Measurements from ENCODE around the gene PLPP7.
"Not testable (repeated sequence)": the region's sequence is repeated elsewhere in the genome, so short reads cannot be mapped to it uniquely, and the experiment has no call there.

Gene PLPP7

GRCh38 chr9:131333771-131334628 lies 44.5 kb downstream of the PLPP7 start:
- no peak for TF ChIP-seq CTCF (conservative IDR thresholded peaks at IDR 0.05)
- TF ChIP-seq ZFX (IDR thresholded peaks at IDR 0.05), result no peak
- no peak overlapping the region for H3K27ac ChIP-seq

GRCh38 chr9:131334629-131335367 lies 45.3 kb downstream of the PLPP7 start:
- TF ChIP-seq CTCF (conservative IDR thresholded peaks at IDR 0.05) (no peak), ZFX (IDR thresholded peaks at IDR 0.05) (no peak)
- H3K27ac ChIP-seq, result no peak overlapping the region

- TF ChIP-seq CTCF (conservative IDR thresholded peaks at IDR 0.05) (no peak), ZFX (IDR thresholded peaks at IDR 0.05) (no peak)
- no peak overlapping the region for H3K27ac ChIP-seq
These were observed 45.8 kb downstream of the PLPP7 start for GRCh38 chr9:131335368-131335755.

GRCh38 chr9:131337131-131337848 lies 47.8 kb downstream of the PLPP7 start:
- no peak overlapping the region for H3K27ac ChIP-seq
- TF ChIP-seq ZFX (IDR thresholded peaks at IDR 0.05), result no peak
- TF ChIP-seq CTCF (conservative IDR thresholded peaks at IDR 0.05), result no peak

DNA sequence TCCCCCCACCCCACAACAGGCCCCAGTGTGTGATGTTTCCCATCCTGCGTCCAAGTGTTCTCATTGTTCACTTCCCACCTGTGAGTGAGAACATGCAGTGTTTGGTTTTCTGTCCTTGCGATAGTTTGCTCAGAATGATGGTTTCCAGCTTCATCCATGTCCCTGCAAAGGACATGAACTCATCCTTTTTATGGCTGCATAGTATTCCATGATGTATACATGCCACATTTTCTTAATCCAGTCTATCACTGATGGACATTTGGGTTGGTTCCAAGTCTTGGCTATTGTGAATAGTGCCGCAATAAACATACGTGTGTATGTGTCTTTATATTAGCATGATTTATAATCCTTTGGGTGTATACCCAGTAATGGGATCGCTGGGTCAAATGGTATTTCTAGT lies 49.7 kb downstream of the PLPP7 start:
- not testable (repeated sequence) for H3K27ac ChIP-seq

DNA sequence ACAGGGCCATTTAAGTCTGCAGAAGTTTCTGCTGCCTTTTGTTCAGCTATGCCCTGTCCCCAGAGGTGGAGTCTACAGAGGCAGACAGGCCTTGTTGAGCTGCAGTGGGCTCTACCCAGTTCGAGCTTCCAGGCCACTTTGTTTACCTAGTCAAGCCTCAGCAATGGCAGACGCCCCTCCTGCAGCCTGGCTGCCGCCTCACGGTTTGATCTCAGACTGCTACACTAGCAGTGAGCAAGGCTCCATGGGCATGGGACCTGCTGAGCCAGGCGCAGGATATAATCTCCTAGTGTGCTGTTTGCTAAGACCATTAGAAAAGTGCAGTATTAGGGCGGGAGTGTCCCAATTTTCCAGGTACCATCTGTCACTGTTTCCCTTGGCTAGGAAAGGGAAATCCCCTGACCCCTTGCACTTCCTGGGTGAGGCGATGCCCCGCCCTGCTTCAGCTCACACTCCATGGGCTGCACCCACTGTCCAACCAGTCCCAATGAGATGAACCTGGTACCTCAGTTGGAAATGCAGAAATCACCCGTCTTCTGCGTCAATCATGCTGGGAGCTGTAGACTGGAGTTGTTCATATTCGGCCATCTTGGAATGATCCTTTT lies 55.5 kb downstream of the PLPP7 start:
- H3K27ac ChIP-seq, result not testable (repeated sequence)

GRCh38 chr9:131346559-131346958 lies 57.0 kb downstream of the PLPP7 start:
- H3K27ac ChIP-seq, result no peak overlapping the region
- no peak for TF ChIP-seq ZFX (IDR thresholded peaks at IDR 0.05)
- TF ChIP-seq CTCF (conservative IDR thresholded peaks at IDR 0.05), result no peak

All from C4-2B (cell line).